ENCODE results near the gene NDUFAF4. TPM values are rescaled to one million over a fixed set of nuclear protein-coding genes. Genes with fewer than 3 reads are reported as not detected.

NDUFAF4 gene
- total and polyA plus RNA-seq, 4 donors: 9.7 to 38.7 (median 15.9) TPM

DNA sequence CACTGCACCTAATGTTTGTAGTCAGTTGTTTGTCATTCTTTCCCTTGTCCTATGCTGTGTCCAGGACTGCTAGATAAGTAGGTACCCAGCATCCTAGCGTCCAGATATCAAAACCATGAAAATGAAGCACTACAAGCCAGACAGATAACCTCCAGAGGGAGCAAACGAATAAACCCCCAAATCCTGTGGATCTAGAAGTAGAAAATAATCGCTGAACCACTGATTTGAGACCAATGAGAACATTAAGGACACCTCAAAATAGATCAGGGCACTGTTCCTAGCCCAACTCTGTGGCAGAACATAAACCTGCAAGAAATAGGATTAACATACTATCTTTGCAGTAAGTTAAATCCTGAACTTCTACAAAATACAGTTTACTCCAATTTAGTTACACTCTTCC is 25.7 kb upstream of the NDUFAF4 start:
- WGBS, 2 donors: 72 to 88% methylated on average over 3 of the region's 3 CpGs
- H3K9me3 ChIP-seq (ENCODE audit: control insufficient read depth in 4 of 4, insufficient read depth in 3 of 4, low read length in 3 of 4): no peaks in the 10 kb centered on the region
- peak overlapping the region in 1 of 2 donors; percentile 76 for H3K27ac ChIP-seq (ENCODE audit: low read depth in 1 of 2, low read length in 1 of 2)
- H3K9ac ChIP-seq (ENCODE audit: insufficient read depth in 1 of 2, low read length in 2 of 2): no peak overlapping the region
- peaks cover 0 to 8% (median 0%) of the 10 kb centered on the region in 5 donors for H3K4me1 ChIP-seq (ENCODE audit: control insufficient read depth in 5 of 5, insufficient read depth in 5 of 5, low read length in 5 of 5)
- H3K27me3 ChIP-seq (ENCODE audit: control insufficient read depth in 3 of 3, insufficient read depth in 3 of 3, low read length in 2 of 3): peaks cover 0 to 22% (median 18%) of the 10 kb centered on the region in 3 donors
- no peak overlapping the region for H3K4me3 ChIP-seq
- ATAC-seq (ENCODE audit: insufficient read depth, low FRiP score) (no peak), DNase-seq (no peak)
- H3K36me3 ChIP-seq (ENCODE audit: control insufficient read depth in 4 of 4, insufficient read depth in 4 of 4, low read length in 4 of 4): no peaks in the 10 kb centered on the region
- TF ChIP-seq, protein P1, sequence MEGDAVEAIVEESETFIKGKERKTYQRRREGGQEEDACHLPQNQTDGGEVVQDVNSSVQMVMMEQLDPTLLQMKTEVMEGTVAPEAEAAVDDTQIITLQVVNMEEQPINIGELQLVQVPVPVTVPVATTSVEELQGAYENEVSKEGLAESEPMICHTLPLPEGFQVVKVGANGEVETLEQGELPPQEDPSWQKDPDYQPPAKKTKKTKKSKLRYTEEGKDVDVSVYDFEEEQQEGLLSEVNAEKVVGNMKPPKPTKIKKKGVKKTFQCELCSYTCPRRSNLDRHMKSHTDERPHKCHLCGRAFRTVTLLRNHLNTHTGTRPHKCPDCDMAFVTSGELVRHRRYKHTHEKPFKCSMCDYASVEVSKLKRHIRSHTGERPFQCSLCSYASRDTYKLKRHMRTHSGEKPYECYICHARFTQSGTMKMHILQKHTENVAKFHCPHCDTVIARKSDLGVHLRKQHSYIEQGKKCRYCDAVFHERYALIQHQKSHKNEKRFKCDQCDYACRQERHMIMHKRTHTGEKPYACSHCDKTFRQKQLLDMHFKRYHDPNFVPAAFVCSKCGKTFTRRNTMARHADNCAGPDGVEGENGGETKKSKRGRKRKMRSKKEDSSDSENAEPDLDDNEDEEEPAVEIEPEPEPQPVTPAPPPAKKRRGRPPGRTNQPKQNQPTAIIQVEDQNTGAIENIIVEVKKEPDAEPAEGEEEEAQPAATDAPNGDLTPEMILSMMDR (IDR thresholded peaks at IDR 0.05; ENCODE audit: control extremely low read depth, extremely low read depth): no peak

- no peak overlapping the region for H3K4me3 ChIP-seq
- H3K9me3 ChIP-seq (ENCODE audit: control insufficient read depth in 4 of 4, insufficient read depth in 3 of 4, low read length in 3 of 4): no peaks in the 10 kb centered on the region
- no peak overlapping the region for H3K9ac ChIP-seq (ENCODE audit: insufficient read depth in 1 of 2, low read length in 2 of 2)
- TF ChIP-seq, protein P1 (IDR thresholded peaks at IDR 0.05; ENCODE audit: control extremely low read depth, extremely low read depth): no peak
- WGBS, 2 donors: 91 to 95% methylated on average over 1 of the region's 1 CpG
- no peaks in the 10 kb centered on the region for H3K36me3 ChIP-seq (ENCODE audit: control insufficient read depth in 4 of 4, insufficient read depth in 4 of 4, low read length in 4 of 4)
- no peak for DNase-seq
- peaks cover 0 to 8% (median 3%) of the 10 kb centered on the region in 3 donors for H3K27me3 ChIP-seq (ENCODE audit: control insufficient read depth in 3 of 3, insufficient read depth in 3 of 3, low read length in 2 of 3)
- no peaks in the 10 kb centered on the region for H3K4me1 ChIP-seq (ENCODE audit: control insufficient read depth in 5 of 5, insufficient read depth in 5 of 5, low read length in 5 of 5)
- ATAC-seq (ENCODE audit: insufficient read depth, low FRiP score): no peak
- H3K27ac ChIP-seq (ENCODE audit: low read depth in 1 of 2, low read length in 1 of 2): no peak overlapping the region
Measured at GRCh38 chr6:96917098-96917497, 19.4 kb upstream of the NDUFAF4 start.

DNA sequence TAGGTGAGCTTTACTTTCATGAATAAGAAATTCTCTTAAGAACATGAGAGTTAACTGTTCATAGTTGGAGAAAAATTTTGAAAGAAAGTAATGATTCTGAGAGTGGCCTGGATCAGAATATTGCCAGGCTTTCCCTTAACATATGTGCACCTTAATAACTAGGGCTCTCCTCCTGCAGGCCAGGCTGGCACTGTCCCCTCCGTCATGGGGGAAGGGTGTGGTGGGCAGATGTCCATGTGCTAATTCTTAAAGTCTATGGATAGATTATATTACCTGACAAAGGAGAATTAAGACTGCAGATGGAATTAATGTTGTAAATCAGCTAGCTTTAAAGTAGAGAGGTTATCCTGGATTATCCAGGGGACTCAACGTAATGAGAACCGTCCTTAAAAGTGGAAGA is 15.9 kb upstream of the NDUFAF4 start:
- no peak for DNase-seq
- WGBS, 2 donors: 67 to 91% methylated on average over 3 of the region's 3 CpGs
- no peak for ATAC-seq (ENCODE audit: insufficient read depth, low FRiP score)
- H3K27ac ChIP-seq (ENCODE audit: low read depth in 1 of 2, low read length in 1 of 2): no peak overlapping the region
- no peak overlapping the region for H3K4me3 ChIP-seq
- H3K9ac ChIP-seq (ENCODE audit: insufficient read depth in 1 of 2, low read length in 2 of 2): no peak overlapping the region
- TF ChIP-seq, protein P1 (IDR thresholded peaks at IDR 0.05; ENCODE audit: control extremely low read depth, extremely low read depth): no peak
- H3K27me3 ChIP-seq (ENCODE audit: control insufficient read depth in 3 of 3, insufficient read depth in 3 of 3, low read length in 2 of 3): peaks cover 0 to 3% (median 2%) of the 10 kb centered on the region in 3 donors
- no peaks in the 10 kb centered on the region for H3K4me1 ChIP-seq (ENCODE audit: control insufficient read depth in 5 of 5, insufficient read depth in 5 of 5, low read length in 5 of 5)
- H3K36me3 ChIP-seq (ENCODE audit: control insufficient read depth in 4 of 4, insufficient read depth in 4 of 4, low read length in 4 of 4): no peaks in the 10 kb centered on the region
- no peaks in the 10 kb centered on the region for H3K9me3 ChIP-seq (ENCODE audit: control insufficient read depth in 4 of 4, insufficient read depth in 3 of 4, low read length in 3 of 4)

GRCh38 chr6:96911751-96912150 is 14.1 kb upstream of the NDUFAF4 start:
- WGBS, 2 donors: 75 to 87% methylated on average over 4 of the region's 4 CpGs
- Histone ChIP-seq H3K9ac (ENCODE audit: insufficient read depth in 1 of 2, low read length in 2 of 2) (no peak overlapping the region), H3K4me1 (ENCODE audit: control insufficient read depth in 5 of 5, insufficient read depth in 5 of 5, low read length in 5 of 5) (no peaks in the 10 kb centered on the region), H3K27me3 (ENCODE audit: control insufficient read depth in 3 of 3, insufficient read depth in 3 of 3, low read length in 2 of 3) (peaks cover 0 to 4% (median 2%) of the 10 kb centered on the region in 3 donors), H3K27ac (ENCODE audit: low read depth in 1 of 2, low read length in 1 of 2) (no peak overlapping the region), H3K36me3 (ENCODE audit: control insufficient read depth in 4 of 4, insufficient read depth in 4 of 4, low read length in 4 of 4) (no peaks in the 10 kb centered on the region), H3K4me3 (no peak overlapping the region), H3K9me3 (ENCODE audit: control insufficient read depth in 4 of 4, insufficient read depth in 3 of 4, low read length in 3 of 4) (no peaks in the 10 kb centered on the region)
- TF ChIP-seq, protein P1 (IDR thresholded peaks at IDR 0.05; ENCODE audit: control extremely low read depth, extremely low read depth): no peak
- no peak for DNase-seq
- ATAC-seq (ENCODE audit: insufficient read depth, low FRiP score): no peak

Data from lung (tissue), 12 donors.